KOPT-K1 (cell line): Measurements from ENCODE around the gene ADAM17.

ENCODE experiments used
- H3K27ac ChIP-seq: fragments of 200-600 bp; sonication (generic); 2 replicates; pipeline ENCODE4 v1.5.1; 2016; ENCODE audit warnings: antibody characterized with exemption, mild to moderate bottlenecking, low read depth, low read length; ENCODE audit not compliant: poor library complexity, severe bottlenecking
- H3K36me3 ChIP-seq: fragments of 200-600 bp; sonication (generic); 2 replicates; pipeline ENCODE4 v1.5.1; 2017; ENCODE audit warnings: antibody characterized with exemption, mild to moderate bottlenecking, low read length, moderate library complexity; ENCODE audit not compliant: insufficient read depth
- H3K9me3 ChIP-seq: fragments of 200-600 bp; sonication (generic); 2 replicates; pipeline ENCODE4 v1.5.1; 2017; ENCODE audit warnings: antibody characterized with exemption, low read length, mild to moderate bottlenecking; ENCODE audit not compliant: insufficient read depth, poor library complexity, severe bottlenecking

ADAM17 gene

DNA sequence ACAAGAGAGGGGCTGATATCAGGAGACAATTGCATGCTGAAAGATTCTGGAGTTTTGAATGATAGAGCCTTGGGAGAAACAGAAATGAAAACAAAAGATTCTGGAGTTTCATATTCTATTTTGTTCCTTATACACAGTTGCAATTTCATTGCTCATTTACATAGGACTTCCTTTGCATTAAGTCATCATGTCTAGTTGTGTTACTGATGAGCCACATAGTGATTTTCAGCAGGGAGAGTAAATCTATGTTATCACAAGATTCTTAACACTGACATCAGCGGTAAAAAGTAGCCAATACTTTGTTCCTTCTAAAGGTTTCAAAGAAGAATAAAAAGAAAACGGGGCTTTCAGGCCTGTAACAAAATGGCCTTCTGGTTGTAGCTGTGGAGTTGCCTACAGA lies 7.1 kb downstream of the ADAM17 start:
- H3K9me3 ChIP-seq = no peaks in the 10 kb centered on the region
- H3K36me3 ChIP-seq = no peaks in the 10 kb centered on the region
- H3K27ac ChIP-seq = peak overlapping the region; percentile 28

GRCh38 chr2:9547262-9547991 lies 8.2 kb downstream of the ADAM17 start:
- Histone ChIP-seq H3K36me3 (0 out of 2 replicates have a peak, but pooled peaks cover 5% of the 10 kb centered on the region), H3K9me3 (no peaks in the 10 kb centered on the region), H3K27ac (no peak overlapping the region)

- no peak overlapping the region for H3K27ac ChIP-seq
- 0 out of 2 replicates have a peak, but pooled peaks cover 8% of the 10 kb centered on the region for H3K36me3 ChIP-seq
- H3K9me3 ChIP-seq = no peaks in the 10 kb centered on the region
These were observed 10.1 kb downstream of the ADAM17 start for GRCh38 chr2:9545502-9545901.

DNA sequence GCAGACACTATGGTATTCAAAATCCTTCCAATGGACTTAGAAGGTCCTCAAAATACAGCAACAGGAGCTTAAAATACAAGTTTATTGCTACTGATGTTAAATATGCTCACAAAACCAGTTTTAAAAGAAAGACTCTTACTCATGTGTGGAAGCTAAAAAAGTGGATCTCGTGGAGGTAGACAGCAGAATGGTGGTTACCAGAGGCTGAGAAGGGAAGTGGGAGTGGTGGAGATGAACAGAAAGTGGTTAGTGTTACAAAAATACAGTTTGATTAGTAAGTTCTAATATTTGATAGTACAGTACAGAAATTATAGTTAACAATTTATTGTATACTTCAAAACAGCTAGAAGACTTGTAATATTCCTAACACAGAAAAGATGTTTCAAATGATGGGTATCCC lies 12.1 kb downstream of the ADAM17 start:
- H3K27ac ChIP-seq = peak overlapping the region; percentile 50

DNA sequence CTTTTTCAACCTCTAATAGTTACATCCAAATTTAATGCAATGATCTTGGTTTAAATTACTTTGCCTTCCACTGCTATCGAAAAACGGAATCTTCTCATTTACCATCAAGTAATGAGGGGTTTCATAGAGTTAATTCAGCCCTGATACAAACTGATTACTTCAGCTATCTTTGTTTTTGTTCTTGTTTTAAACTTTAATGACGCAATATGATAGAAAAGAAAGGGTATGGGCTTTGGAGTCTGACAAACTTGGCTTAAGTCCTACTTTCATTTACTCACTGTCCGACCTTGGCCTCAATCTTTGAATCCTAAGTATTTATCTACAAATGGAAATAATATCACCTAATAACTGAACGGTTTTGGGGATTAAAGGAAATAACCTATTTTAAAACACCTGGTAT lies 16.1 kb downstream of the ADAM17 start:
- H3K27ac ChIP-seq = no peak overlapping the region
- H3K36me3 ChIP-seq = peaks cover 20% of the 10 kb centered on the region; the same call in 1 of the 2 replicates

More for the DNA sequence above, 12.1 kb downstream of the ADAM17 start:
- Histone ChIP-seq H3K36me3 (0 out of 2 replicates have a peak, but pooled peaks cover 8% of the 10 kb centered on the region), H3K9me3 (no peaks in the 10 kb centered on the region)

DNA sequence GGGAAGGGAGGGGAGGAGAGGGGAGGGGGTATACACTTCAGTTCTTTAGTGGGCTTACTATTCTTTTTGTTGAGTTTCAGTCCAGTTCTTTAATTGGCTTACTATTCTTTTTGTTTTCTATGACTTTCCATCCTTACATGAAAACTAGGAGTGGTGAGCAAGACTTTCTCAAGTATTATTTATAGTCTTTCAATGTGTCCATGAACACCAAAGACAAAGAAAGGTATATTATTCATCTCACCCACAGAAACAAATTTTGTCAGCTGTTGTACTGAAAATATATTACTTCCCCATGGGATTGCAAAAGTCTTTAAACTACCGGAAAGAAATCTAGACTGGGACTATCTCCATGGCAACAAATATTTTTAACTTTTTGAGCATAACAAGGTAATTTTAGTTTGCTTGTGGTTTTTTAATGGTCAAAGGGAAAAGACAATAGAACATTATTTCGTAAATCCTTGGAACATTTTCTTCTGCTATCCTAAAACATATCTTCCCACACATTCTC lies 17.6 kb downstream of the ADAM17 start:
- peaks cover 34% of the 10 kb centered on the region for H3K36me3 ChIP-seq
- H3K27ac ChIP-seq = no peak overlapping the region
- no peaks in the 10 kb centered on the region for H3K9me3 ChIP-seq

More for the DNA sequence above, 16.1 kb downstream of the ADAM17 start:
- H3K9me3 ChIP-seq = no peaks in the 10 kb centered on the region

DNA sequence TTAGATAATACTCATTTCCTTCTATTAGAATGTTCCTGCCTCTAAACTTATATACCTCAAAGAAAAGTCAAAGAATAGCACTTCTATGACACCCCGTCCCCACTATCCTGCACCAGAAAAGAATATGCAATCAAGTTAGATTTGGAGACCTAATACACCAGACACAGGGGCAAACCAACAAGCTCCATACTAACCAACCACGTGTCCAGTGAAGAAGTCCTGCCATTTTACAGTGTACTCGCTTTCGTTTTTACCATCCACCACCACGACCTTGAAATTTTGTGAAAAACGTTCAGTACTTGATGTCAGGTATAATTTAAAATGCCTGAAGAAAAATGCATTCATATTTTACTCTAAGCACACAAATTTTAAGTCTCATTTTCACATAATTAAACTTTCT lies 19.1 kb downstream of the ADAM17 start:
- H3K9me3 ChIP-seq = no peaks in the 10 kb centered on the region
- peaks cover 40% of the 10 kb centered on the region for H3K36me3 ChIP-seq
- no peak overlapping the region for H3K27ac ChIP-seq

DNA sequence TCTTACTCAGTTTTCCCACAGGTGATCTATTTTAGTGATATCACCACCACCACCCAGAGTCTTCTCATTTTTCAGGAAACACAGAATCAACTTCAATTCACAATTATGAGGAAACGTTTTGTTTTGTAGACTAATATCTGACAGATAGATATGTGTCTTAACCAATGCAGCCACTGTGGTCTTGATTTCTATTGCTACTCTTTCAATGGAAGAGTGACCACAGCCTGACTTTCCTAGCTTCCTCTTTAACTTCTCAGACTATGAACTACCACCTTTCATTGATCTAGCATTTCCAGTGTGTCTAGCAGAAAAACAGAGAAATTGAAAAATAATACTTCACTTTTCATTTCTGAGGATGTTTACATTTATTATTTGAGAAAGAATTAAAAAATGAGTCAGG lies 20.5 kb downstream of the ADAM17 start:
- Histone ChIP-seq H3K27ac (no peak overlapping the region), H3K9me3 (no peaks in the 10 kb centered on the region), H3K36me3 (peaks cover 42% of the 10 kb centered on the region)

DNA sequence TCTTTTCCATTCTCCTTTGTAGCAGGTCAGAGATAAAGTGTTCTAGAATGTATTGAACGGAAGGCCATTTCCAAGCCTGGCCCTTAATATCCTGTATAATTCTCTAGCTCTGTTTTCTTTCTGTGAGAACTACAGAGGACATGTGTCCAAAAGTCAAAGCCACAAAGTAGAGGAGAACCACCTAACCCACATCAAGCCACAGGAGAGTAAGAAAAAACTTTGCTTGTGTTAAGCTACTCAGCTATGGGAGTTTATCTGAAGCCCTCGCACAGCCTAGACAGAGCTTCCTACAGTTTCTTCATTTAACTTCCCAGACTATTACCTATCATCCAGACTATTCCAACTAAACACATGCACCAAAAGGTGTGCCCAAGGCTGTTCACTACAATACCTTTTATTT lies 22.0 kb downstream of the ADAM17 start:
- H3K36me3 ChIP-seq = peaks cover 57% of the 10 kb centered on the region

GRCh38 chr2:9532421-9532820 lies 23.2 kb downstream of the ADAM17 start:
- H3K27ac ChIP-seq = no peak overlapping the region
- H3K36me3 ChIP-seq = peaks cover 67% of the 10 kb centered on the region
- H3K9me3 ChIP-seq = no peaks in the 10 kb centered on the region

More for the DNA sequence above, 22.0 kb downstream of the ADAM17 start:
- H3K27ac ChIP-seq = no peak overlapping the region
- no peaks in the 10 kb centered on the region for H3K9me3 ChIP-seq

DNA sequence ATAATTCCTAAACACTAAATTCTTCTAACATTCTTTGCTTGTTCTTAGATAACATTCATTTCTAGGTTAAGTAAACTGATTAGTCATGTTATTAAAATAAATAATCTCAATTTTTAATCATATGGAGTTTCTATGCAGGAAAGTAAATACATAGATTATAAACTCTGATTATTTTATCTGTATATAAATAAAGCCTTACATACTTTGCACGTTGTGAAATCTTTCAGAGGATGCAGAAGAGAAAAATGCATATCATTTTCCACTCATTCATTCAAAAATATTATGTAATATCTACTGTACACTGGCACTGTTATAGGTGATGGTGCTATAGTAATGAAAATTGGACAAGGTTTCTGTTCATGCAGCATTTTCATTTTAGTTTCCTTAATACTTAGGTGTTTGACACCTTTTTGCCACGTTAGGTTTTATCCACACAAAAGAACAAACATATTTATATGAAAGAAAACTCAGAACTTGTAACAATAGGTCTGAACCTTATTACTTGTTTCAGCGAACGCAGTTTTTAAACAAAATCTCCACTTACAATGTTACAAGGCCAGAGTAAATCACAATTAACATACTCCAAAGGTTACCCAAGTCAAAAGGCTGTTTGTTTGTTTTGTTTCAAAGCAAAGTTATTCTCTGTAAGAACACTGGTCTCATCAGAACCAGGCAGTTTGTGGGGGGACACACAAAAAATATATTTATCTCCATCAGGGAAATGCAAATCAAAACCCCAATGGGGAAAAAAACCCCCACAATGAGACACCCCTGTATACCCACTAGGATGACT lies 27.4 kb downstream of the ADAM17 start:
- Histone ChIP-seq H3K36me3 (peaks cover 83% of the 10 kb centered on the region), H3K9me3 (no peaks in the 10 kb centered on the region), H3K27ac (no peak overlapping the region)

GRCh38 chr2:9525266-9525665 lies 30.4 kb downstream of the ADAM17 start:
- peaks cover 92% of the 10 kb centered on the region for H3K36me3 ChIP-seq
- no peaks in the 10 kb centered on the region for H3K9me3 ChIP-seq
- no peak overlapping the region for H3K27ac ChIP-seq

- no peaks in the 10 kb centered on the region for H3K9me3 ChIP-seq
- H3K36me3 ChIP-seq = peaks cover 92% of the 10 kb centered on the region
- H3K27ac ChIP-seq = no peak overlapping the region
These were observed 31.3 kb downstream of the ADAM17 start for GRCh38 chr2:9524291-9524690.

- no peaks in the 10 kb centered on the region for H3K9me3 ChIP-seq
- H3K36me3 ChIP-seq = peaks cover 87% of the 10 kb centered on the region
- no peak overlapping the region for H3K27ac ChIP-seq
These were observed 36.4 kb downstream of the ADAM17 start for GRCh38 chr2:9519250-9519649.

GRCh38 chr2:9518780-9519179 lies 36.9 kb downstream of the ADAM17 start:
- H3K9me3 ChIP-seq = no peaks in the 10 kb centered on the region
- peaks cover 85% of the 10 kb centered on the region for H3K36me3 ChIP-seq
- no peak overlapping the region for H3K27ac ChIP-seq
